HepG2 (cell line): ENCODE measurements around the gene EPB41L4A. TPM values are rescaled to one million over a fixed set of nuclear protein-coding genes. Genes with fewer than 3 reads are reported as not detected.

ENCODE experiments used
- ATAC-seq: fragments of 200-7000 bp; cut with Tn5 transposase; 3 replicates; pipeline ENCODE4 v1.9.1; 2020; ENCODE audit warnings: mild to moderate bottlenecking, moderate library complexity
- BruUV-seq: library from RNA; stranded (reverse); fragments of 400-500 nt; replicated peaks from 2 replicates; lab custom pipeline; 2021; lab: Mats Ljungman, UMichigan
- CTCF ChIA-PET: fragments of 300-600 bp; formaldehyde crosslinking; extraction: SDS; loops from one replicate; lab custom pipeline; 2021; ENCODE audit warnings: low total read pairs, inconsistent platforms, low intra/inter-chr PET ratio; lab: Yijun Ruan, JAX
- POLR2A ChIA-PET: fragments of 350-600 bp; sonication (Branson Sonifier 250); formaldehyde crosslinking; loops from one replicate; lab custom pipeline; 2020; ENCODE audit warnings: antibody characterized with exemption, inconsistent platforms; lab: Yijun Ruan, JAX
- DNase-seq: peaks from one replicate; pipeline ENCODE4 v3.0.0-alpha.2; 2015; ENCODE audit warnings: low spot score
- FAIRE-seq: peaks from 3 replicates; lab custom pipeline; 2011; peaks lifted over from hg19 to GRCh38; lab: Jason Lieb, UNC
- H2AFZ ChIP-seq: one replicate; pipeline ENCODE4 v1.6.1; 2011; ENCODE audit warnings: low read length, inconsistent platforms
- H3K27ac ChIP-seq: fragments of 300-600 bp; 3 replicates; pipeline ENCODE4 v1.8.0; 2011; ENCODE audit warnings: mixed run types, mild to moderate bottlenecking, mixed read lengths, low read length, inconsistent platforms; ENCODE audit not compliant: insufficient read depth; ENCODE audit errors: extremely low read length
- H3K27me3 ChIP-seq, 2 experiments: fragments of 200-600 bp in 1 of 2; 2 replicates in 1 of 2; 3 replicates in 1 of 2; pipeline versions ENCODE4 v1.6.0 to v1.8.0; 2011; ENCODE audit warnings: low read length in 2 of 2, mild to moderate bottlenecking in 2 of 2, moderate library complexity in 2 of 2, inconsistent platforms in 1 of 2; ENCODE audit not compliant: insufficient read depth in 2 of 2, control insufficient read depth in 1 of 2
- H3K36me3 ChIP-seq, 2 experiments: fragments of 200-600 bp in 1 of 2; replicated peaks in 1 of 2; 2 replicates in 1 of 2; 3 replicates in 1 of 2; pipeline versions ENCODE4 v1.5.1 to v1.8.0; 2011; ENCODE audit warnings: low read length in 2 of 2, inconsistent platforms in 1 of 2; ENCODE audit not compliant: insufficient read depth in 2 of 2, control insufficient read depth in 1 of 2
- H3K4me1 ChIP-seq: 2 replicates; pipeline ENCODE4 v1.5.1; 2012; ENCODE audit warnings: low read length, inconsistent platforms; ENCODE audit not compliant: insufficient read depth
- H3K4me2 ChIP-seq: 2 replicates; pipeline ENCODE4 v1.6.0; 2011; ENCODE audit warnings: low read depth, low read length, inconsistent platforms
- H3K4me3 ChIP-seq, 3 experiments: fragments of 200-600 bp in 1 of 3; sonication (generic), shearing (Covaris generic) in 1 of 3; replicated peaks in 1 of 3; 2 replicates each; pipeline ENCODE4 v1.5.1; 2011 to 2016; ENCODE audit warnings: low read length in 3 of 3, inconsistent platforms in 2 of 3, low read depth in 2 of 3, mild to moderate bottlenecking in 2 of 3, control low read depth in 1 of 3, mixed read lengths in 1 of 3; ENCODE audit not compliant: insufficient read depth in 1 of 3
- H3K79me2 ChIP-seq: one replicate; pipeline ENCODE4 v1.6.1; 2011; ENCODE audit warnings: low read length, inconsistent platforms; ENCODE audit not compliant: insufficient read depth
- H3K9ac ChIP-seq: 2 replicates; pipeline ENCODE4 v1.6.0; 2011; ENCODE audit warnings: mild to moderate bottlenecking, low read depth, low read length, inconsistent platforms; ENCODE audit not compliant: insufficient read depth
- H3K9me3 ChIP-seq: 2 replicates; pipeline ENCODE4 v1.5.1; 2012; ENCODE audit warnings: mild to moderate bottlenecking, low read length
- H4K20me1 ChIP-seq: 2 replicates; pipeline ENCODE4 v1.6.0; 2011; ENCODE audit warnings: inconsistent platforms, mild to moderate bottlenecking, low read length, moderate library complexity; ENCODE audit not compliant: insufficient read depth
- DZIP1 ChIP-seq: sonication (generic); formaldehyde crosslinking; IDR thresholded peaks from 2 replicates; pipeline ENCODE4 v1.5.0; 2020; ENCODE audit warnings: mild to moderate bottlenecking, missing genetic modification reagents
- POLR2A ChIP-seq, 2 experiments: IDR thresholded peaks; 2 replicates each; pipeline ENCODE4 v1.6.1; 2011; ENCODE audit warnings: low read depth in 2 of 2, low read length in 2 of 2, mild to moderate bottlenecking in 1 of 2, moderate library complexity in 1 of 2; ENCODE audit not compliant: insufficient read depth in 1 of 2
- SKIL ChIP-seq: sonication (generic); formaldehyde crosslinking; IDR thresholded peaks from 2 replicates; pipeline ENCODE4 v1.8.0; 2022; ENCODE audit warnings: missing genetic modification reagents, mild to moderate bottlenecking, moderate library complexity, borderline replicate concordance
- USF2 ChIP-seq, 2 experiments: sonication (generic) in 1 of 2; formaldehyde crosslinking in 1 of 2; IDR thresholded peaks; 2 replicates each; pipeline versions ENCODE4 v1.5.1 to v1.6.1; 2011 to 2020; ENCODE audit warnings: borderline replicate concordance in 1 of 2, low read depth in 1 of 2, low read length in 1 of 2, mild to moderate bottlenecking in 1 of 2, missing genetic modification reagents in 1 of 2, moderate library complexity in 1 of 2
- ZNF207 ChIP-seq: fragments of 450-650 bp; IDR thresholded peaks from 2 replicates; pipeline ENCODE4 v1.6.1; 2016; ENCODE audit warnings: antibody characterized with exemption, borderline replicate concordance
- WGBS: methylation state at CpG from one replicate; pipeline ENCODE4 v1.1.6; 2017; ENCODE audit warnings: low lambda C conversion rate; 5-methylcytosine and 5-hydroxymethylcytosine counted together
- in situ Hi-C: cut with HindIII; loops from 2 replicates; pipeline ENCODE4 v1.10.0; 2017; ENCODE audit warnings: low pct_unique_long_range_greater_than_20kb; ENCODE audit not compliant: extremely low pct_ligation_motif_present
- intact Hi-C: fragments of 100-400 bp; cut with micrococcal nuclease; formaldehyde crosslinking; loops from one replicate; pipeline ENCODE4 v1.10.0; 2022; ENCODE audit not compliant: unreplicated experiment
- polyA plus RNA-seq, 8 experiments: library from polyadenylated mRNA; depleted of rRNA in 3 of 8; stranded (reverse) in 7 of 8; unstranded in 1 of 8; fragments of >200 nt; fragmentation: Illumina TruSeq in 4 of 8; extraction: Trizol in 4 of 8; gene quantifications; 2 replicates each; pipeline versions ENCODE4 v1.2.1 to v1.2.3, GENCODE V29; 2011 to 2016; ENCODE audit warnings: low read depth in 4 of 8, missing spikeins in 1 of 8, mixed read lengths in 1 of 8; ENCODE audit not compliant: insufficient read depth in 1 of 8
- total RNA-seq, 5 experiments: library from RNA; depleted of rRNA; stranded (reverse); fragments of >200 nt; fragmentation: Illumina TruSeq; extraction: Trizol; gene quantifications; 2 replicates each; pipeline ENCODE4 v1.2.3, GENCODE V29; 2016; ENCODE audit warnings: low read depth in 1 of 5

Gene EPB41L4A
- total and polyA plus RNA-seq, 2 of the 13 experiments (the other 11 are each of a cell fraction or from before 2014, with no cell fraction given): 0.07 TPM; not detected in 1

GRCh38 chr5:112163435-112163834, 255.6 kb downstream of the EPB41L4A start:
- ATAC-seq (no peak), DNase-seq (no peak), FAIRE-seq (no peak)
- Histone ChIP-seq H3K36me3 (peaks cover 5 to 26% of the 10 kb centered on the region in 2 experiments), H3K9ac (no peak overlapping the region), H3K4me3 (no peak overlapping the region), H3K27ac (no peak overlapping the region), H2AFZ (no peak overlapping the region), H3K9me3 (no peaks in the 10 kb centered on the region), H3K4me2 (no peak overlapping the region), H4K20me1 (peaks cover 15% of the 10 kb centered on the region; the same call in 1 of the 2 replicates), H3K4me1 (peaks cover 54% of the 10 kb centered on the region), H3K79me2 (peaks cover 22% of the 10 kb centered on the region), H3K27me3 (peaks cover 0 to 5% of the 10 kb centered on the region in 2 experiments; a peak in 2 of 5 replicates)
- 100% methylated on average over 1 of the region's 1 CpG for WGBS
- ChIA-PET POLR2A (no interaction called here), CTCF (no interaction called here)
- intact Hi-C loops (loop anchor here (5.0 to 10.0 kb wide), 3 partner anchors 651 to 1409 kb away; partner anchors contain the start of gene STARD4), in situ Hi-C loops (no loop called here)
- TF ChIP-seq POLR2A (IDR thresholded peaks at IDR 0.05; ENCODE audit: insufficient read depth in 1 of 2, low read depth in 2 of 2, low read length in 2 of 2) (peak in 1 of 2 experiments; percentile 3; a peak in 1 of 4 replicates), ZNF207 (no peak), SKIL (CRISPR knock-in tag) (no peak), DZIP1 (CRISPR knock-in tag) (no peak), USF2 (IDR thresholded peaks at IDR 0.05; ENCODE audit: low read depth, low read length) (no peak), USF2 (CRISPR knock-in tag; IDR thresholded peaks at IDR 0.05; ENCODE audit: borderline replicate concordance) (no peak)
- no TSS peak for BruUV-seq
